Upper lobe of left lung (tissue), 6 donors: Measurements from ENCODE around the gene WIPF1. TPM values are rescaled to one million over a fixed set of nuclear protein-coding genes. Genes with fewer than 3 reads are reported as not detected.

Source experiments
- ATAC-seq, 2 donors: fragments of 200-7000 bp; cut with Tn5 transposase; one replicate each; pipeline ENCODE4 v1.9.1; 2022; ENCODE audit warnings: mild to moderate bottlenecking in 2 of 2, moderate library complexity in 2 of 2; ENCODE audit not compliant: low FRiP score in 2 of 2
- DNase-seq, 2 donors: peaks; one replicate each; pipeline ENCODE4 v3.0.0-alpha.2; 2019 to 2020
- H3K27ac ChIP-seq, 4 donors: fragments of 200-600 bp; sonication (generic); one replicate each; pipeline ENCODE4 v1.5.1; 2016 to 2019
- H3K27me3 ChIP-seq, 4 donors: fragments of 200-600 bp; sonication (generic); one replicate each; pipeline ENCODE4 v1.5.1; 2017 to 2019
- H3K36me3 ChIP-seq, 4 donors: fragments of 200-600 bp; sonication (generic); one replicate each; pipeline ENCODE4 v1.5.1; 2016 to 2019
- H3K4me1 ChIP-seq, 4 donors: fragments of 200-600 bp; sonication (generic); one replicate each; pipeline ENCODE4 v1.5.1; 2018 to 2019
- H3K4me3 ChIP-seq, 4 donors: fragments of 200-600 bp; sonication (generic); one replicate each; pipeline ENCODE4 v1.5.1; 2017 to 2019; ENCODE audit warnings: mild to moderate bottlenecking in 2 of 4, moderate library complexity in 1 of 4
- H3K9me3 ChIP-seq, 4 donors: fragments of 200-600 bp; sonication (generic); one replicate each; pipeline ENCODE4 v1.5.1; 2018 to 2019
- CTCF ChIP-seq, 6 experiments: fragments of 450-650 bp in 4 of 6; fragments of 200-600 bp in 2 of 6; sonication (generic) in 2 of 6; IDR thresholded peaks; one replicate each; pipeline ENCODE4 v1.5.1; 2016 to 2019; ENCODE audit warnings: antibody characterized with exemption in 6 of 6
- EP300 ChIP-seq, 4 donors: sonication (generic); formaldehyde crosslinking; IDR thresholded peaks; one replicate each; pipeline ENCODE4 v1.5.1; 2017; ENCODE audit warnings: antibody characterized with exemption in 4 of 4, control low read depth in 2 of 4
- POLR2A ChIP-seq, 4 donors: fragments of 450-650 bp; IDR thresholded peaks; one replicate each; pipeline ENCODE4 v1.5.1; 2016 to 2017; ENCODE audit warnings: antibody characterized with exemption in 4 of 4, mild to moderate bottlenecking in 2 of 4
- POLR2AphosphoS5 ChIP-seq, 2 donors: sonication (generic); formaldehyde crosslinking; IDR thresholded peaks; one replicate each; pipeline ENCODE4 v1.5.1; 2017; ENCODE audit warnings: antibody characterized with exemption in 2 of 2
- WGBS, 2 donors: methylation state at CpG; one replicate each; pipeline ENCODE4 v1.1.5; 2017 to 2018; 5-methylcytosine and 5-hydroxymethylcytosine counted together
- total RNA-seq, 6 donors: library from RNA; depleted of rRNA in 4 of 6; stranded (reverse); fragments of >200 nt in 4 of 6; gene quantifications; one replicate each; pipeline versions ENCODE4 v1.1.0 to v1.2.1, GENCODE V29; 2016 to 2021
- donor health status: DM: no; HTN: no; CAD: no; lungs with moderate emphysema.
- donor health status: DM: no; HTN: yes; CAD: no; lungs with severe emphysema.

The WIPF1 gene
- total RNA-seq, 6 donors from 2014 or later, result 25.1 to 79.0 (median 48.9) TPM

GRCh38 chr2:174603280-174603679, 5.7 kb upstream of the WIPF1 start:
- Histone ChIP-seq H3K9me3 (no peaks in the 10 kb centered on the region), H3K36me3 (no peaks in the 10 kb centered on the region), H3K27me3 (no peaks in the 10 kb centered on the region), H3K27ac (no peak overlapping the region), H3K4me1 (peaks cover 10 to 25% (median 21%) of the 10 kb centered on the region in 4 donors), H3K4me3 (no peak overlapping the region)
- 51 to 54% methylated on average over 3 of the region's 3 CpGs for WGBS, 2 donors
- DNase-seq (peak in 1 of 2 donors; percentile 50), ATAC-seq (peak in 1 of 2 donors; percentile 77)
- TF ChIP-seq CTCF (IDR thresholded peaks at IDR 0.05) (peak in 3 of 6 experiments; percentile 15 to 54 (median 31)), POLR2AphosphoS5 (IDR thresholded peaks at IDR 0.05) (no peak)

- Histone ChIP-seq H3K36me3 (no peaks in the 10 kb centered on the region), H3K27ac (no peak overlapping the region), H3K4me1 (peaks cover 15 to 30% (median 26%) of the 10 kb centered on the region in 4 donors), H3K27me3 (no peaks in the 10 kb centered on the region), H3K4me3 (no peak overlapping the region), H3K9me3 (no peaks in the 10 kb centered on the region)
- ATAC-seq (no peak), DNase-seq (no peak)
- TF ChIP-seq EP300 (IDR thresholded peaks at IDR 0.05), result no peak
- TF ChIP-seq POLR2A (IDR thresholded peaks at IDR 0.05), result no peak
- TF ChIP-seq POLR2AphosphoS5 (IDR thresholded peaks at IDR 0.05), result no peak
- no peak for TF ChIP-seq CTCF (IDR thresholded peaks at IDR 0.05)
- WGBS, 2 donors, result 83 to 94% methylated on average over 3 of the region's 3 CpGs
Observed at GRCh38 chr2:174602745-174603144, 5.1 kb upstream of the WIPF1 start.

GRCh38 chr2:174600349-174600748, 2.7 kb upstream of the WIPF1 start:
- Histone ChIP-seq H3K9me3 (no peaks in the 10 kb centered on the region), H3K27me3 (no peaks in the 10 kb centered on the region), H3K4me3 (no peak overlapping the region), H3K27ac (peak overlapping the region; percentile 65 to 89 (median 73)), H3K36me3 (no peaks in the 10 kb centered on the region), H3K4me1 (peaks cover 8 to 23% (median 18%) of the 10 kb centered on the region in 4 donors)
- DNase-seq (no peak), ATAC-seq (peak in 1 of 2 donors; percentile 60)
- TF ChIP-seq POLR2A (IDR thresholded peaks at IDR 0.05) (peak in 1 of 4 donors; percentile 48), POLR2AphosphoS5 (IDR thresholded peaks at IDR 0.05) (no peak)
- 79 to 80% methylated on average over 4 of the region's 4 CpGs for WGBS, 2 donors

DNA sequence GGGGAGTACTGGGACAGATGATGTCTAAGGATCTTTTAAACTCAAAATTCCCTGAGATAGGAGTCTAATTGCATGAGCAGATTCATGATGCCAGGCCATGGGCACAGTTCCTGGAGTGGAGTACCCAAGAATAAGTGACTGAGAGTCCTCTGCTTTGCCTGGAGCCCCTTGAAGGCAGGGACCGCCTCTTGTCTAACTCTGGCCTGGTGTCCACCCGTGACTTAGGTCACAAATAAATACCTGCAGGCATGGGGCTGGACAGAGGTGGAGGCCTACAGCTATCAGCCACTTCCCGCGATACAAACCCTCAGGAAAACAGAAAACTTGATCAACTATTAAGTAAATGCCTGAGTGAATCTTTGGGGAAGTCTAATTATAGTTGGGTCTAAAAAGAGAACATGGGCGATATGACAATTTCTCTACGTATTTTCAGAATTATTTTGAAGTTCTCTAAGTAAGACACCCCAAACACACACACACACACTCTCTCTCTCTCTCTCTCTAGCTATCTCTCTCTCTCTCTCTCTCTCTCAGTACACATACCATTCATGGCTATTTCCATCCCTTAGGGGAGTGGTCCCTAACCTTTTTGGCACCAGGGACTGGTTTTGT, 1.8 kb upstream of the WIPF1 start:
- Histone ChIP-seq H3K9me3 (no peaks in the 10 kb centered on the region), H3K4me1 (peaks cover 8 to 23% (median 18%) of the 10 kb centered on the region in 4 donors), H3K27ac (peak overlapping the region; percentile 65 to 89 (median 73)), H3K4me3 (no peak overlapping the region), H3K27me3 (no peaks in the 10 kb centered on the region), H3K36me3 (no peaks in the 10 kb centered on the region)
- no peak for ATAC-seq
- no peak for DNase-seq
- TF ChIP-seq CTCF (IDR thresholded peaks at IDR 0.05) (no peak), POLR2AphosphoS5 (IDR thresholded peaks at IDR 0.05) (no peak), POLR2A (IDR thresholded peaks at IDR 0.05) (no peak), EP300 (IDR thresholded peaks at IDR 0.05) (no peak)
- 84 to 85% methylated on average over 6 of the region's 6 CpGs for WGBS, 2 donors

DNA sequence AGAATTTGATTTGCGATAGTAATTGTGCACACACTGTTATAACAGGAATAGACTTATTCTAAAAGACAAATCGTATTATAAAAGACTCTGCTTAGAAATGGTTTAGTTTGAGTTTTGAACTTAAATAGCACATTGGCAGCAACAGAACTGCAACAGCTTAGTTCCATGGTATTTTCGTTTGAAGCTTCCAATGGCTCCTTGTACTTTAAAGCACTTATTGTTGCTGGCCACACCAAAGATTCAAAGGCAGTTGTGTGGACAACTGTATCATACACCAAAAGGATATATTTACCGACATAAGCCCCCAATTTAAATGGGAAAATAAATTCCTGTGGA, 627 bp downstream of the WIPF1 start:
- Histone ChIP-seq H3K36me3 (no peaks in the 10 kb centered on the region), H3K27ac (peak overlapping the region; percentile 76 to 89 (median 86)), H3K9me3 (no peaks in the 10 kb centered on the region), H3K4me3 (peak overlapping the region in 3 of 4 donors; percentile 9 to 36 (median 22)), H3K27me3 (no peaks in the 10 kb centered on the region), H3K4me1 (peaks cover 8 to 26% (median 23%) of the 10 kb centered on the region in 4 donors)
- no peak for TF ChIP-seq POLR2AphosphoS5 (IDR thresholded peaks at IDR 0.05)
- TF ChIP-seq CTCF (IDR thresholded peaks at IDR 0.05), result no peak
- TF ChIP-seq EP300 (IDR thresholded peaks at IDR 0.05), result no peak
- TF ChIP-seq POLR2A (IDR thresholded peaks at IDR 0.05), result no peak
- no peak for DNase-seq
- ATAC-seq, result no peak
- 62 to 71% methylated on average over 4 of the region's 4 CpGs for WGBS, 2 donors
